Nucleus accumbens (tissue), 56 donors: ENCODE data around the gene OGDH.

Experiments used
- DNase-seq, 56 donors: peaks; one replicate each; lab custom pipeline; 2025; lab: John Stamatoyannopoulos, UW

Gene OGDH

GRCh38 chr7:44616545-44616944, 10.1 kb downstream of the OGDH start:
- DNase-seq: no peak

DNA sequence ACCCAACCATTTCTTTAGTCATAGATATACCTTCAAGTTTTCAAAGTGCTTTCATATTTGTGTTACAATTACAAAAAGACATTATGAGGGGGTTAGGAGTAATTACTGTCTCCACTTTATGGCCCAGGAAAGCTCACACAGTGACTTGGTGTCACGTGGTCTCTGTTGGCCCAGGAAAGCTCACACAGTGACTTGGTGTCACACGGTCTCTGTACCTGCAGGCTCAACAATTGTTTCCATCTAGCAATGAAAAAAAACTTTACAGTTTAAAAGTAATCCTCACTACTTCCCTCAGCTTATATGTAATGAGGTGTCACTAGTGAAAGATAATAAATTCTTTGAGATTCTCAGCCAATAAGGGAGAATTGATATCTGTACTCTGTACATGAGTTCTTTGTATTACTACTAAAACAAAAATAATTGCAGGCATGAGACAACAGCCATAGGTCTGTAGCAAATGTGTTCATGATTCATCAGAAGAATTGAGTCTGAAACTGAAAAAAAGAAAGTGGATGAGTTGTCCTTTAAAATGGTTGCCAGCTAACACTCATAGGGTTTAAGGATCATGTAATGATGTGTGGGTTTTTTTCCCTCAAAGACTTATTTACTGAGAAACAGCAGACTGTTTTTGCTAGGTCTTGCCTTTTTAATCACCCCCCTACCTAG, 10.9 kb downstream of the OGDH start:
- DNase-seq: no peak

DNA sequence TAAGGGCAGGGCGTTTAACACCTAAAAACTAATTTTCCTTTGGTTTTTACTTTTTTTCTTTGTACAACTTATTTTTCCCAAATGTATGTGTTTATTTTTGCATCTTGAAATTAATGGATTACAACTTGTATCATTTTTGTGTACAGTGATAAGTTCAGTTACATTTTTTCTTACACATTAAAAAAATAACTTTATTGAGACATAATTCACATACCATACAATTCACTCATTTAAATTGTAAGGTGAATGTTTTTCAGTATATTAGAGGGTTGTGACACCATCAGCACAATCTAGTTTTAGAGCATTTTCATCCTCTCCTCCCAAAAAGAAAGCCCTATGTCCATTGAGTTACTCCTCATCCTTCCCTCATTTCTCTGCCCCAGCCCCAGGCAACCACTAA, 11.6 kb downstream of the OGDH start:
- DNase-seq: no peak

DNA sequence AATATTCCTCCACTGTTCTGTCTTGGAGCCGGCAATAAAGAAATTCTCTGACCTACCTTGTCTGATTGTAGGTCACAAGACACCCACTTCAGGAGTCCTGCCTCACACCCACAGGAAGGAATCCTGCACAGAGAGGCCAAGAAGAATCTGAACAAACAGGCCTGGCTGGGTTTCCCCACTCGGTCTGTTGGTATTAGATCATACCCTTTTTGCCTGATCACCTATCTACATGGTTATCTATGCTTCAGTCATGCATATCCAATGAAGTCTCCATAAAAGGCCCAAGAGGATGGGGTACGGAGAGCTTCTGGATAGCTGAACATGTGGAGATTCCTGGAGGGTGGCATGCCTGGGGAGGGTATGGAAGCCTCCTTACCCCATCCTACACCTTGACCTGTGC, 12.3 kb downstream of the OGDH start:
- no peak for DNase-seq

GRCh38 chr7:44621034-44621749, 14.8 kb downstream of the OGDH start:
- DNase-seq: no peak

DNA sequence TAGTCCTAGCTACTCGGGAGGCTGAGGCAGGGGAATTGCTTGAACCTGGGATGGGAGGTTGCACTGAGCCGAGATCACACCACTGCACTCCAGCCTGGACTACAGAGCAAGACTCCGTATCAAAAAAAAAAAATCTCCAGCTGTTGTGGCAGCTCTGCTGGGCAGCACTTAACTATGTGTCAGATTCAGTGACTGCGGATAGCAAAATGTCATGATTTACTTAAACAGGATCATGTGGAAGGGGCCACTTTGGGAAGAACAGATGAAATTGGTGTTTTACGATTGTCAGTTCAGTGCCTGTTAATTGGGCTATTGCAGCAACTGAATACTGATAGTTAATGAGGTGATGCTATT, 15.3 kb downstream of the OGDH start:
- DNase-seq: no peak

- no peak for DNase-seq
These were observed 16.1 kb downstream of the OGDH start for GRCh38 chr7:44622342-44623151.

DNA sequence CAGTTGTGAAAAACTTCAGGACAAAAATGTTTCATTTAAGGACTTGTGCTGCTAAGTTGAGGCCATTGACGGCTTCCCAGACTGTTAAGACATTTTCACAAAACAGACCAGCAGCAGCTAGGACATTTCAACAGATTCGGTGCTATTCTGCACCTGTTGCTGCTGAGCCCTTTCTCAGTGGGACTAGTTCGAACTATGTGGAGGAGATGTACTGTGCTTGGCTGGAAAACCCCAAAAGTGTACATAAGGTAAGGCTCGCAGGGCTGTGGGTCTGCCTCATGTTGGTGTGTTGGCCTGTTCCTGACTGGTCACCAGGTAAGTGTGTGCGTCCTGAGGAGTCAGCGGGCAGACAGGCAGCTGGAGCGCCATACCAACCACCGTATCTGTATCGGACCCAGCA, 17.9 kb downstream of the OGDH start:
- no peak for DNase-seq

DNA sequence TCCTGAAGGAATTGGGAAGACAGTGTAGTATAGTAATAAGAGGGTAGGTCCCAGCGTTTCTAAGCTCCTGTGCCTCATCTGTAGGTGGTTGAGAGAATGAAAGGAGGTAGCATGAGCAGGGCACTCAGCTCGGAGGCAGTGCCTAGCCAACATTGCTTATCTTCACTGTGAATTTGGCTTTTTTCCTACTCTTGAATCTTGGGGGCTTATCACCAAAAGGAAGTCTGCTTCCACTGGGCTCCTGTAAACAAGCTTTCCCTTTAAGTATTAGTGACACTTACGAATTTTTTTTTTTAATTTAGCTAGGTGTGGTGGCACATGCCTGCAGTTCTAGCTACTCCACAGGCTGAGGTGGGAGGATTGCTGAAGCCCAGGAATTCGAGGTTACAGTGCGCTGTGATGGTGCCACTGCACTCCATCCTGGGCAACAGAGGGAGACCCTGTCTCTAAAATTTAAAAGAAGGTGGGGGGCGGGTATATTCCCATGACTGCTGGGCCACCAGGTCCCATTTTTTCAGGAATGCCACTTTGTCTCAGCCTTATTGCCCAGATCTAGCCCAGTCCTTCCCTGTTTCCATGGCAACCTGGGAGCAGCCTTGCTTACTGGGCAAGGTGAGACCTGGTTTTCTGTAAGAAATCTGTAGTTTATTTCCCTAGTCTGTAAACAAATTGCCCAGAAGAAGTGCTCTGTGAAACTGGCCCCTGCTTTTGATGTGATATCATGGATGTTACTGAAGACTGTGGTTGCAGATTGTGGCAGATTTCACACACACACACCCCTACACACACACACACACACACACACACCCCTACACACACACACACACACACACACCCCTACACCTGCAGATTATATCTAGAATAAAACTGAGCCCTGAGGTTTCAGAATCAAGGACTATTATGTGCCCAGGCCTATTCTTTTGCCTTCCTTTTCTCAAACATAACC, 19.4 kb downstream of the OGDH start:
- DNase-seq: peak in 2 of 56 donors; percentile 14 to 17

- no peak for DNase-seq
These were observed 20.2 kb downstream of the OGDH start for GRCh38 chr7:44626620-44627019.

DNA sequence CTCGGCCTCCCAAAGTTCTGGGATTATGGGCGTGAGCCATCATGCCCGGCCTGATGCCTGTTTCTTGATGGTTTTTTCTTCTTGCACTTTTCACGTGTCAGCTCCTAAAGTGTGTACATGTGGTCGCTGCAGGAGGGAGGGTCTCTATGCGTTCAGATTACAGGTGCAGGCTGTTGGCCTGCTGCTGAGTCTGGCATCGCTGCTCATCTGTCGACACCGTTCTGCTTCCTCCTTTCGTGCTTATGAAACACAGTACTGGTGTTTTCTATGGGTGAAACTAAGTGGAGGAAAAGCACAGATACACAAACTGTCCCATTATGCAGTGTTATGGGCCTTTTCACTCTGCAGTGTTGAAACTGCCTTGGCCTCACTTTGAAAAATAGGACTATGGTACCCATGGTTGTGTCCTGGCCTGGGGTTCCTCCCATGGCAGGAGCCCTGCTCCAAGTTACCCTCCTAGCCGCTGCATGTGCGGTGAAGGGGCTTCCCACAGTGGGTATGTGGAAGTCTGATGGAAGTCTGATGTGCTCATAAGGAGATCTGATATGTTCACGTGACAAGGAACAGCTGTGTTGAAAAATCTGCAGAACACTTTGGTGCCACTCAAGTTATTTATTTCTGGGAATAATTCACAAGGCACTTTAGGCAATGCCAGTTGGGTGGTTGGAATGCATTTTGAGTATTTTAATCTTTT, 23.5 kb downstream of the OGDH start:
- DNase-seq: no peak

DNA sequence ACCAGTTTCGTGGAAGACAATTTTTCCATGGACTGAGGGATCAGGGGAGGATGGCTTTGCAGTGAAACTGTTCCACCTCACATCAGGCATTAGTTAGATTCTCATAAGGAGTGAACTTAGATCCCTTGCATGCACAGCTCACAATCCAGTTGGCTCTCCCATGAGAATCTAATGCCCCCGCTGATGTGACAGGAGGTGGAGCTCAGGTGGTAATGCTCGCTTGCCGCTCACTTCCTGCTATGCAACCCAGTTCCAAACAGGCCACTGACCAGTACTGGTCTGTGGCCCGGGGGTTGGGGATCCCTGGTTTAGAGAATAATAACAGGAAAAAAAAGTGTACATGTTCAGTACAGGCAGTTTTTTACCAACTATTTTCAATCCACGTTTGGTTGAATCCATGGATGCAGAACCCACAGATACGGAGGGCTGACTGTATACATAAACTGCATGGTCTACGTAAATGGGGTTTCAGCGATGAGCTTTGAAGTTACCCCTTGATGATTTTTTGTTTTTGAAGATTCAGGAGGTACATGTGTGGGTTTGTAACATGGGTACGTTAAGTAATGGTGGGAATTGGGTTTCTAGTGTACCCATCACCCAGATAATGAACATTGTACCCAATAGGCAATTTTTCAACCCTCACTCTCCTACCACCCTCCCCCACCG, 24.5 kb downstream of the OGDH start:
- DNase-seq: no peak

DNA sequence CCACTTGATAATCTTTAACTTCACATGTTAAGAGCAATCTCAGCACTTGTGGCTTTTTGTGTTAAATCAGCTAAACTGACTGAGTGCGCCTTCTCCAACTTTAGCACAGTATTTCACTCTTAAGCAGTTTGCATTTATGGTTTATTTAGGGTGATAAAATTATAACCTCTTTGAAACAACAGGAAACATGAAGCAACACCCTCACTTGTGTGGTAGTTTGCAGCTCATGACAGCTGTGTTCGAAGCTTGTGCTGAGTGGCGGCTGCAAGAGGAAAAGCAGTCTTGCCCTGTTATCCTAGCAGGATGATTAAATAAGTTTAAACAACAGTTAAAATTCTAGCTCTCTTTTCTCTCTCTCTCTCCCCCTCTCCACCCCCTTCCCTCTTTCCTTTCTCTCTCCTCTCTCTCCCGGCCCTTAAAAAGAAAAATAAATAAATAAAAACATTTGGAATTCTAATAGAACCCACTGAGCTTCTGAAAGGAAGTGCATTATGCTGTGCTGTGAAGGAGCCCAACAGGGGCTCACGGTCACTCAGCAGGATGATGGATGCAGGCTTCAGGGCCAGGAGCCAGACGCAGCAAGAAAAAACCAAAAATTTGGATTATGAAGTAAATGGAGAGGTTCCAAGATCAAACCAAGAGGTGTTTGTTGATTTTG, 25.2 kb downstream of the OGDH start:
- peak in 1 of 56 donors; percentile 19 for DNase-seq

- DNase-seq: no peak
These were observed 25.8 kb downstream of the OGDH start for GRCh38 chr7:44632196-44632595.

- DNase-seq: peak in 21 of 56 donors; percentile 4 to 56 (median 30)
These were observed 27.1 kb downstream of the OGDH start for GRCh38 chr7:44633254-44634186.

- DNase-seq: no peak
These were observed 27.9 kb downstream of the OGDH start for GRCh38 chr7:44634187-44634838.
